GM10266 (cell line): ENCODE measurements around the gene U2AF2.

Source experiments
- DNase-seq: peaks from one replicate; pipeline ENCODE4 v3.0.0; 2012; ENCODE audit errors: extremely low spot score
- CTCF ChIP-seq: IDR thresholded peaks from 2 replicates; pipeline ENCODE4 v1.5.1; 2012; ENCODE audit warnings: mild to moderate bottlenecking, low read depth; ENCODE audit not compliant: control insufficient read depth, insufficient read depth; ENCODE audit errors: missing control alignments

U2AF2 gene

GRCh38 chr19:55690109-55690768 lies 35.4 kb downstream of the U2AF2 start:
- TF ChIP-seq CTCF: no peak
- DNase-seq: no peak

- TF ChIP-seq CTCF: no peak
Observed at GRCh38 chr19:55690769-55691545, 36.1 kb downstream of the U2AF2 start.

GRCh38 chr19:55691561-55692481 lies 37.0 kb downstream of the U2AF2 start:
- DNase-seq: no peak
- TF ChIP-seq CTCF: no peak

More at GRCh38 chr19:55690769-55691545, 36.1 kb downstream of the U2AF2 start:
- no peak for DNase-seq

- no peak for DNase-seq
- TF ChIP-seq CTCF: no peak
Observed at GRCh38 chr19:55692681-55693081, 37.8 kb downstream of the U2AF2 start.

- DNase-seq: no peak
- no peak for TF ChIP-seq CTCF
Observed at GRCh38 chr19:55693336-55693974, 38.6 kb downstream of the U2AF2 start.

GRCh38 chr19:55694241-55694655 lies 39.4 kb downstream of the U2AF2 start:
- no peak for DNase-seq
- no peak for TF ChIP-seq CTCF
